CD14-positive monocyte (primary cell): ENCODE measurements around the gene C1QTNF7. TPM values are rescaled to one million over a fixed set of nuclear protein-coding genes. Genes with fewer than 3 reads are reported as not detected.
A peak's percentile ranks its signal among the peaks of the same experiment; 100 is the strongest.

Experiments used
- DNase-seq, 3 donors: peaks; one replicate each; pipeline ENCODE4 v3.0.0-alpha.2; 2011 to 2022
- H2AFZ ChIP-seq: 2 replicates; pipeline ENCODE4 v1.6.0; 2012; ENCODE audit warnings: mild to moderate bottlenecking, low read depth, low read length, inconsistent platforms; ENCODE audit not compliant: insufficient read depth, poor library complexity, severe bottlenecking
- H3K27ac ChIP-seq, 2 donors: 1 replicate in 1 of 2; 2 replicates in 1 of 2; pipeline ENCODE4 v1.5.1; 2012 to 2013; ENCODE audit warnings: low read length in 2 of 2, control low read depth in 1 of 2, inconsistent platforms in 1 of 2, low read depth in 1 of 2, mild to moderate bottlenecking in 1 of 2
- H3K27me3 ChIP-seq, 2 donors: one replicate each; pipeline versions ENCODE4 v1.6.0 to v1.6.1; 2011 to 2013; ENCODE audit warnings: low read length in 2 of 2; ENCODE audit not compliant: control insufficient read depth in 2 of 2, insufficient read depth in 2 of 2
- H3K36me3 ChIP-seq, 2 donors: replicated peaks in 1 of 2; 1 replicate in 1 of 2; 2 replicates in 1 of 2; pipeline versions ENCODE4 v1.5.1 to v1.6.1; 2012 to 2013; ENCODE audit warnings: low read length in 2 of 2, control low read depth in 1 of 2, inconsistent platforms in 1 of 2, mild to moderate bottlenecking in 1 of 2; ENCODE audit not compliant: insufficient read depth in 2 of 2, control insufficient read depth in 1 of 2
- H3K4me1 ChIP-seq, 2 donors: 1 replicate in 1 of 2; 2 replicates in 1 of 2; pipeline versions ENCODE4 v1.5.1 to v1.6.1; 2012 to 2013; ENCODE audit warnings: low read length in 2 of 2, control low read depth in 1 of 2, inconsistent platforms in 1 of 2, mild to moderate bottlenecking in 1 of 2, moderate library complexity in 1 of 2; ENCODE audit not compliant: insufficient read depth in 2 of 2, control insufficient read depth in 1 of 2
- H3K4me2 ChIP-seq: replicated peaks from 2 replicates; pipeline ENCODE3; 2012; ENCODE audit warnings: low read length, moderate library complexity, mild to moderate bottlenecking; ENCODE audit not compliant: poor library complexity, severe bottlenecking; ENCODE audit errors: extremely low read depth
- H3K4me3 ChIP-seq, 3 experiments: fragments of 200-600 bp in 1 of 3; sonication (generic) in 1 of 3; replicated peaks in 1 of 3; 1 replicate in 2 of 3; 2 replicates in 1 of 3; pipeline ENCODE4 v1.5.1; 2011 to 2013; ENCODE audit warnings: low read length in 3 of 3, mild to moderate bottlenecking in 3 of 3, control low read depth in 2 of 3, low read depth in 2 of 3, inconsistent platforms in 1 of 3, moderate library complexity in 1 of 3
- H3K79me2 ChIP-seq: 2 replicates; pipeline ENCODE4 v1.6.0; 2012; ENCODE audit warnings: mild to moderate bottlenecking, control low read depth, inconsistent platforms, low read length, moderate library complexity; ENCODE audit not compliant: insufficient read depth
- H3K9ac ChIP-seq: 2 replicates; pipeline ENCODE4 v1.6.0; 2017; ENCODE audit warnings: low read length, mild to moderate bottlenecking; ENCODE audit not compliant: insufficient read depth, poor library complexity, severe bottlenecking
- H3K9me3 ChIP-seq, 2 donors: replicated peaks in 1 of 2; 1 replicate in 1 of 2; 2 replicates in 1 of 2; pipeline versions ENCODE4 v1.5.1 to v1.6.1; 2012 to 2013; ENCODE audit warnings: low read length in 2 of 2, control low read depth in 1 of 2; ENCODE audit not compliant: control insufficient read depth in 1 of 2, insufficient read depth in 1 of 2
- H4K20me1 ChIP-seq: 2 replicates; pipeline ENCODE4 v1.6.0; 2012; ENCODE audit warnings: mild to moderate bottlenecking, low read length, control low read depth, moderate library complexity; ENCODE audit not compliant: insufficient read depth
- H3K27ac Mint-ChIP-seq, 7 donors: one replicate each; pipeline ENCODE4 v1.8.0; 2020; ENCODE audit warnings: mild to moderate bottlenecking in 7 of 7, mixed read lengths in 7 of 7, moderate library complexity in 6 of 7, inconsistent platforms in 2 of 7
- H3K27me3 Mint-ChIP-seq, 3 donors: one replicate each; pipeline ENCODE4 v1.8.0; 2021 to 2022; ENCODE audit warnings: low read depth in 3 of 3, mild to moderate bottlenecking in 3 of 3, mixed read lengths in 3 of 3, moderate library complexity in 3 of 3, inconsistent platforms in 1 of 3
- H3K36me3 Mint-ChIP-seq, 2 donors: one replicate each; pipeline ENCODE4 v1.8.0; 2020; ENCODE audit warnings: mixed read lengths in 2 of 2, inconsistent platforms in 1 of 2, mild to moderate bottlenecking in 1 of 2
- H3K4me1 Mint-ChIP-seq: one replicate; pipeline ENCODE4 v1.8.0; 2020; ENCODE audit warnings: mild to moderate bottlenecking, mixed read lengths
- H3K4me3 Mint-ChIP-seq, 2 donors: one replicate each; pipeline ENCODE4 v1.8.0; 2020; ENCODE audit warnings: mild to moderate bottlenecking in 2 of 2, mixed read lengths in 2 of 2, moderate library complexity in 1 of 2
- H3K9me3 Mint-ChIP-seq, 7 donors: one replicate each; pipeline ENCODE4 v1.8.0; 2020 to 2022; ENCODE audit warnings: mixed read lengths in 7 of 7, mild to moderate bottlenecking in 6 of 7, moderate library complexity in 6 of 7, inconsistent platforms in 2 of 7
- CTCF ChIP-seq: fragments of 200-600 bp; IDR thresholded peaks from one replicate; pipeline ENCODE4 v1.8.0; 2022; ENCODE audit warnings: antibody characterized with exemption, mild to moderate bottlenecking
- WGBS: methylation state at CpG from one replicate; pipeline ENCODE4 v1.1.5; 2013; ENCODE audit warnings: missing lambda C conversion rate; ENCODE audit not compliant: insufficient coverage; 5-methylcytosine and 5-hydroxymethylcytosine counted together
- intact Hi-C, 2 donors: fragments of 100-400 bp; cut with micrococcal nuclease; formaldehyde crosslinking; loops; one replicate each; pipeline versions ENCODE4 v1.15.0 to v1.15.1; 2023
- polyA plus RNA-seq, 3 donors: library from polyadenylated mRNA; depleted of rRNA in 1 of 3; unstranded in 2 of 3; stranded (reverse) in 1 of 3; fragments of 300-500 nt in 2 of 3; fragments of >200 nt in 1 of 3; fragmentation: Illumina TruSeq in 2 of 3; gene quantifications; 1 replicate in 2 of 3; 2 replicates in 1 of 3; pipeline ENCODE4 v1.2.3, GENCODE V29; 2012 to 2021
- small RNA-seq: library from RNA; depleted of rRNA; stranded (forward); fragments of <200 nt; gene quantifications from one replicate; pipeline ENCODE3, GENCODE V24; 2012; ENCODE audit warnings: low read depth; ENCODE audit not compliant: insufficient read length

C1QTNF7 gene
- polyA plus RNA-seq, 3 donors = not detected

GRCh38 chr4:15493411-15493810 is 65.6 kb downstream of the C1QTNF7 start:
- peaks cover 4 to 14% (median 12%) of the 10 kb centered on the region in 7 donors for H3K9me3 Mint-ChIP-seq
- H3K4me1 Mint-ChIP-seq = peaks cover 8% of the 10 kb centered on the region
- no peak for TF ChIP-seq CTCF
- no peaks in the 10 kb centered on the region for H3K79me2 ChIP-seq
- H3K36me3 Mint-ChIP-seq = peaks cover 0 to 2% of the 10 kb centered on the region in 2 donors
- no peak overlapping the region for H3K27ac Mint-ChIP-seq
- H3K9ac ChIP-seq = no peak overlapping the region
- no peaks in the 10 kb centered on the region for H3K36me3 ChIP-seq
- no peak overlapping the region for H3K4me3 Mint-ChIP-seq
- peaks cover 3 to 4% of the 10 kb centered on the region in 2 donors for H3K9me3 ChIP-seq
- no peak overlapping the region for H3K27ac ChIP-seq
- DNase-seq = no peak
- no peaks in the 10 kb centered on the region for H3K27me3 ChIP-seq
- H4K20me1 ChIP-seq = no peaks in the 10 kb centered on the region
- no peak overlapping the region for H3K4me3 ChIP-seq
- peaks cover 0 to 6% of the 10 kb centered on the region in 2 donors for H3K4me1 ChIP-seq
- peaks cover 0 to 1% (median 0%) of the 10 kb centered on the region in 3 donors for H3K27me3 Mint-ChIP-seq
- no peak overlapping the region for H3K4me2 ChIP-seq
- intact Hi-C loops = no loop called here
- H2AFZ ChIP-seq = no peak overlapping the region

GRCh38 chr4:15495621-15496020 is 67.8 kb downstream of the C1QTNF7 start:
- H3K9me3 Mint-ChIP-seq = peaks cover 0 to 7% (median 3%) of the 10 kb centered on the region in 7 donors

More at GRCh38 chr4:15495621-15496020, 67.8 kb downstream of the C1QTNF7 start:
- Histone ChIP-seq H3K9me3 (no peaks in the 10 kb centered on the region), H3K27ac (no peak overlapping the region), H3K79me2 (no peaks in the 10 kb centered on the region), H3K9ac (no peak overlapping the region), H3K4me3 (no peak overlapping the region), H3K27me3 (no peaks in the 10 kb centered on the region), H2AFZ (no peak overlapping the region), H3K36me3 (no peaks in the 10 kb centered on the region), H3K4me2 (no peak overlapping the region), H4K20me1 (no peaks in the 10 kb centered on the region), H3K4me1 (peaks cover 0 to 6% of the 10 kb centered on the region in 2 donors)
- H3K36me3 Mint-ChIP-seq = no peaks in the 10 kb centered on the region
- intact Hi-C loops = no loop called here
- H3K27me3 Mint-ChIP-seq = peaks cover 0 to 2% (median 0%) of the 10 kb centered on the region in 3 donors
- DNase-seq = peak in 1 of 3 donors; percentile 10
- no peak overlapping the region for H3K4me3 Mint-ChIP-seq
- H3K4me1 Mint-ChIP-seq = peaks cover 8% of the 10 kb centered on the region
- no peak overlapping the region for H3K27ac Mint-ChIP-seq
- no peak for TF ChIP-seq CTCF
- WGBS = no CpG with 5 or more reads among the region's 1 CpG

Small RNAs within 50 kb of the gene (small RNA-seq; reads per million reads assigned to genes)
- not detected for gene AC007016.1

Other genes starting within 250 kb of the C1QTNF7 start
- gene CC2D2A, start 41.8 kb downstream of the C1QTNF7 start, polyA plus RNA-seq = 1 to 10 TPM; 1.7 to 2.5 (median 1.9) TPM
- 100 to 1,000 TPM; 172 to 518 (median 484) TPM for gene FBXL5, start 227.3 kb downstream of the C1QTNF7 start, polyA plus RNA-seq